IMR-90 (cell line): ENCODE data around the gene ZNHIT6. TPM values are rescaled to one million over a fixed set of nuclear protein-coding genes. Genes with fewer than 3 reads are reported as not detected.

Experiments used
- ATAC-seq: fragments of 200-7000 bp; cut with Tn5 transposase; 2 replicates; pipeline ENCODE4 v1.9.1; 2020; ENCODE audit warnings: low read depth, mild to moderate bottlenecking, moderate library complexity
- BruUV-seq: library from RNA; stranded (reverse); fragments of 400-500 nt; replicated peaks from 2 replicates; lab custom pipeline; 2021; lab: Mats Ljungman, UMichigan
- CTCF ChIA-PET: fragments of 300-600 bp; formaldehyde crosslinking; extraction: SDS; loops from one replicate; lab custom pipeline; 2021; ENCODE audit warnings: antibody characterized with exemption; lab: Yijun Ruan, JAX
- POLR2A ChIA-PET: fragments of 300-600 bp; sonication (Branson Sonifier 250); formaldehyde crosslinking; loops from one replicate; lab custom pipeline; 2022; ENCODE audit warnings: antibody characterized with exemption; ENCODE audit not compliant: unreplicated experiment; lab: Charles Lee
- DNase-seq: peaks from one replicate; pipeline ENCODE4 v3.0.0; 2013
- H2AFZ ChIP-seq: replicated peaks from 2 replicates; pipeline ENCODE3; 2013; ENCODE audit warnings: low read length, mild to moderate bottlenecking; ENCODE audit not compliant: poor library complexity
- H2AK5ac ChIP-seq: 2 replicates; pipeline ENCODE4 v1.6.1; 2013; ENCODE audit warnings: low read depth, low read length, inconsistent platforms
- H2AK9ac ChIP-seq: replicated peaks from 2 replicates; pipeline ENCODE3; 2013; ENCODE audit warnings: mild to moderate bottlenecking, low read depth, low read length, moderate library complexity; ENCODE audit not compliant: poor library complexity
- H2BK120ac ChIP-seq: 2 replicates; pipeline ENCODE4 v1.6.1; 2013; ENCODE audit warnings: low read depth, low read length, inconsistent platforms
- H2BK15ac ChIP-seq: 3 replicates; pipeline ENCODE4 v1.6.1; 2013; ENCODE audit warnings: low read depth, low read length, inconsistent platforms
- H2BK20ac ChIP-seq: 2 replicates; pipeline ENCODE4 v1.6.1; 2013; ENCODE audit warnings: low read depth, mild to moderate bottlenecking, inconsistent platforms, low read length, moderate library complexity
- H2BK5ac ChIP-seq: 2 replicates; pipeline ENCODE4 v1.6.1; 2013; ENCODE audit warnings: mild to moderate bottlenecking, low read depth, low read length, inconsistent platforms; ENCODE audit not compliant: poor library complexity, severe bottlenecking
- H3K14ac ChIP-seq: replicated peaks from 2 replicates; pipeline ENCODE4 v1.6.1; 2013; ENCODE audit warnings: low read depth, low read length, inconsistent platforms
- H3K18ac ChIP-seq: 2 replicates; pipeline ENCODE4 v1.6.1; 2013; ENCODE audit warnings: low read depth, low read length, control low read depth
- H3K23ac ChIP-seq: 2 replicates; pipeline ENCODE4 v1.6.1; 2013; ENCODE audit warnings: low read depth, low read length, inconsistent platforms
- H3K27ac ChIP-seq: 2 replicates; pipeline ENCODE4 v1.5.1; 2013; ENCODE audit warnings: mild to moderate bottlenecking, control low read depth, low read length; ENCODE audit not compliant: insufficient read depth
- H3K27me3 ChIP-seq: 2 replicates; pipeline ENCODE4 v1.6.1; 2013; ENCODE audit warnings: low read length; ENCODE audit not compliant: control insufficient read depth, insufficient read depth
- H3K36me3 ChIP-seq: 2 replicates; pipeline ENCODE4 v1.6.1; 2013; ENCODE audit warnings: low read length, mixed read lengths; ENCODE audit not compliant: control insufficient read depth, insufficient read depth
- H3K4ac ChIP-seq: 2 replicates; pipeline ENCODE4 v1.6.1; 2013; ENCODE audit warnings: low read depth, low read length, inconsistent platforms
- H3K4me1 ChIP-seq: 2 replicates; pipeline ENCODE4 v1.6.1; 2013; ENCODE audit warnings: low read length, mixed read lengths; ENCODE audit not compliant: control insufficient read depth, insufficient read depth
- H3K4me2 ChIP-seq: 2 replicates; pipeline ENCODE4 v1.6.1; 2013; ENCODE audit warnings: low read depth, mild to moderate bottlenecking, control low read depth, low read length, moderate library complexity
- H3K4me3 ChIP-seq: 2 replicates; pipeline ENCODE4 v1.5.1; 2013; ENCODE audit warnings: low read depth, mild to moderate bottlenecking, control low read depth, low read length, moderate library complexity; ENCODE audit not compliant: insufficient read depth
- H3K56ac ChIP-seq: 2 replicates; pipeline ENCODE4 v1.6.1; 2013; ENCODE audit warnings: low read length, inconsistent platforms; ENCODE audit not compliant: insufficient read depth; ENCODE audit errors: extremely low read depth
- H3K79me1 ChIP-seq, 2 experiments: 2 replicates each; pipeline ENCODE4 v1.6.1; 2013; ENCODE audit warnings: low read length in 2 of 2, inconsistent platforms in 1 of 2, low read depth in 1 of 2
- H3K9ac ChIP-seq: 2 replicates; pipeline ENCODE4 v1.6.1; 2013; ENCODE audit warnings: low read depth, low read length, control low read depth
- H3K9me1 ChIP-seq: 2 replicates; pipeline ENCODE4 v1.6.1; 2013; ENCODE audit warnings: low read length, inconsistent platforms; ENCODE audit not compliant: insufficient read depth
- H3K9me3 ChIP-seq: 2 replicates; pipeline ENCODE4 v1.6.1; 2013; ENCODE audit warnings: low read length; ENCODE audit not compliant: control insufficient read depth, insufficient read depth
- H4K20me1 ChIP-seq: 2 replicates; pipeline ENCODE4 v1.6.1; 2013; ENCODE audit warnings: low read length, inconsistent platforms; ENCODE audit not compliant: insufficient read depth
- H4K5ac ChIP-seq: 2 replicates; pipeline ENCODE4 v1.6.1; 2013; ENCODE audit warnings: mild to moderate bottlenecking, low read depth, low read length, control low read depth
- H4K8ac ChIP-seq, 2 experiments: 2 replicates each; pipeline ENCODE4 v1.6.1; 2013; ENCODE audit warnings: low read depth in 2 of 2, low read length in 2 of 2, control low read depth in 1 of 2, inconsistent platforms in 1 of 2
- H4K91ac ChIP-seq: 2 replicates; pipeline ENCODE4 v1.6.1; 2013; ENCODE audit warnings: low read depth, low read length, inconsistent platforms; ENCODE audit not compliant: insufficient read depth
- CEBPB ChIP-seq: IDR thresholded peaks from 2 replicates; pipeline ENCODE4 v1.6.1; 2012; ENCODE audit warnings: low read depth, low read length, improper control_type of control experiment
- CHD1 ChIP-seq: IDR thresholded peaks from 2 replicates; pipeline ENCODE4 v1.6.1; 2012; ENCODE audit warnings: low read depth, low read length, improper control_type of control experiment
- FOS ChIP-seq: fragments of 150-350 bp; IDR thresholded peaks from 2 replicates; pipeline ENCODE4 v1.6.1; 2016; ENCODE audit warnings: low read depth, low read length
- MAFK ChIP-seq: IDR thresholded peaks from 2 replicates; pipeline ENCODE4 v1.6.1; 2012; ENCODE audit warnings: low read depth, low read length, improper control_type of control experiment
- MAZ ChIP-seq: IDR thresholded peaks from 2 replicates; pipeline ENCODE4 v1.6.1; 2012; ENCODE audit warnings: low read depth, mild to moderate bottlenecking, low read length, improper control_type of control experiment, moderate library complexity, borderline replicate concordance
- MXI1 ChIP-seq: IDR thresholded peaks from 2 replicates; pipeline ENCODE4 v1.6.1; 2012; ENCODE audit warnings: low read depth, mild to moderate bottlenecking, low read length, moderate library complexity, borderline replicate concordance
- NFE2L2 ChIP-seq: fragments of 150-350 bp; IDR thresholded peaks from 2 replicates; pipeline ENCODE4 v1.6.1; 2016; ENCODE audit warnings: low read depth, mild to moderate bottlenecking, low read length
- POLR2A ChIP-seq: IDR thresholded peaks from 2 replicates; pipeline ENCODE4 v1.6.1; 2012; ENCODE audit warnings: mild to moderate bottlenecking, low read depth, low read length
- RAD21 ChIP-seq: IDR thresholded peaks from 2 replicates; pipeline ENCODE4 v1.6.1; 2012; ENCODE audit warnings: low read length, improper control_type of control experiment
- RCOR1 ChIP-seq: IDR thresholded peaks from 2 replicates; pipeline ENCODE4 v1.6.1; 2012; ENCODE audit warnings: mild to moderate bottlenecking, low read length, improper control_type of control experiment; ENCODE audit not compliant: insufficient replicate concordance
- SMC3 ChIP-seq: fragments of 150-350 bp; IDR thresholded peaks from 2 replicates; pipeline ENCODE4 v1.6.1; 2016; ENCODE audit warnings: low read depth, mild to moderate bottlenecking, antibody characterized with exemption, low read length, moderate library complexity
- WGBS, 2 experiments: methylation state at CpG; one replicate each; pipeline versions ENCODE4 v1.1.5 to v1.1.7; 2013; ENCODE audit warnings: missing lambda C conversion rate in 2 of 2; ENCODE audit not compliant: insufficient read length in 1 of 2; ENCODE audit errors: extremely low coverage in 2 of 2; 5-methylcytosine and 5-hydroxymethylcytosine counted together
- dilution Hi-C: fragments of 300-500 bp; cut with HindIII; formaldehyde crosslinking; loops from one replicate; pipeline ENCODE4 v1.14.3; 2018; ENCODE audit warnings: low sequenced_read_pairs; ENCODE audit not compliant: unreplicated experiment
- in situ Hi-C: fragments of 300-500 bp; cut with MboI; formaldehyde crosslinking; loops from 3 replicates; pipeline ENCODE4 v1.14.3; 2019; ENCODE audit warnings: low sequenced_read_pairs, inconsistent platforms, mixed read lengths
- intact Hi-C: fragments of 100-400 bp; cut with micrococcal nuclease; formaldehyde crosslinking; loops from 2 replicates; pipeline ENCODE4 v1.10.0; 2022
- polyA plus RNA-seq, 3 experiments: library from polyadenylated mRNA; depleted of rRNA; stranded (reverse); fragments of >200 nt; gene quantifications; 2 replicates each; pipeline ENCODE4 v1.2.3, GENCODE V29; 2012; ENCODE audit warnings: low replicate concordance in 1 of 3
- total RNA-seq: library from RNA; depleted of rRNA; stranded (reverse); fragments of >200 nt; gene quantifications from 2 replicates; pipeline ENCODE4 v1.2.3, GENCODE V29; 2012
- TF ChIP-seq, protein P1 (sequence below): fragments of 150-350 bp; IDR thresholded peaks from 2 replicates; pipeline ENCODE4 v1.6.1; 2017; ENCODE audit warnings: mild to moderate bottlenecking, antibody characterized with exemption, low read length, low read depth
- TF ChIP-seq, protein P2 (sequence below): conservative IDR thresholded peaks from 2 replicates; pipeline ENCODE4 v1.5.1; 2012; ENCODE audit warnings: mild to moderate bottlenecking, low read depth, low read length, improper control_type of control experiment

ZNHIT6 gene
- total and polyA plus RNA-seq, 2 of the 4 experiments (the other 2 are of a cell fraction) = 9.0 to 13.7 TPM

DNA sequence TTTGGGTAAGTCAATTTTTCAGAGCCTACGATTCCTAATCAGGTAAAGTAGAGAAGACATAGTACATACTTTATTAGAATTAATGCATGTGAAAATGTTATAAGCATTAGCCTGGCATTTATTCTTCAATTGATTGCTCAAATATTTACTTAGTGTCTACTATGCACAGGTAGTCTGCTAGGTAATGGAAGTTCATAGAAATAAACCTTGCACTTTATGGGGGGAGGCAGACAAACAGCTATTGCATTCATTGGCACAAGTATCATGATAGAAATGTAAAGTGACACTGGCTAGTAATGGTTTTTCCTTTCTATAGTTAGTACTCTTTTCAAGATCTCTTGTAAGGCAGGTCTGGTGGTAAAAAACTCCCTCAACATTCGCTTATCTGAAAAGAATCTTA is 44.9 kb downstream of the ZNHIT6 start:
- Histone ChIP-seq H3K23ac (no peak overlapping the region), H3K4ac (no peak overlapping the region), H3K56ac (no peak overlapping the region), H2AK9ac (no peak overlapping the region), H3K27me3 (no peaks in the 10 kb centered on the region), H3K9me1 (no peaks in the 10 kb centered on the region), H2AK5ac (no peak overlapping the region), H3K27ac (no peak overlapping the region), H2AFZ (no peak overlapping the region), H2BK5ac (no peak overlapping the region), H4K5ac (no peak overlapping the region), H3K4me1 (no peaks in the 10 kb centered on the region), H2BK20ac (no peak overlapping the region), H3K4me3 (no peak overlapping the region), H4K91ac (no peak overlapping the region), H3K36me3 (peaks cover 1% of the 10 kb centered on the region; the same call in 1 of the 2 replicates), H3K9me3 (no peaks in the 10 kb centered on the region), H3K4me2 (no peak overlapping the region), H4K20me1 (no peaks in the 10 kb centered on the region), H3K18ac (no peak overlapping the region), H3K79me1 (peaks cover 0 to 9% of the 10 kb centered on the region in 2 experiments; a peak in 1 of 4 replicates), H3K14ac (no peak overlapping the region), H3K9ac (no peak overlapping the region), H4K8ac (no peak overlapping the region), H2BK120ac (no peak overlapping the region), H2BK15ac (no peak overlapping the region)
- ChIA-PET CTCF (no interaction called here), POLR2A (no interaction called here)
- no CpG with 5 or more reads among the region's 2 CpGs for WGBS, 2 experiments
- in situ Hi-C loops = no loop called here
- no TSS peak for BruUV-seq
- intact Hi-C loops = no loop called here
- DNase-seq (no peak), ATAC-seq (no peak)
- TF ChIP-seq POLR2A (no peak), NFE2L2 (no peak), RCOR1 (no peak), CEBPB (no peak), RAD21 (no peak), MAZ (no peak), FOS (no peak), MXI1 (no peak), SMC3 (no peak), CHD1 (no peak), MAFK (no peak)
- TF ChIP-seq, protein P1, sequence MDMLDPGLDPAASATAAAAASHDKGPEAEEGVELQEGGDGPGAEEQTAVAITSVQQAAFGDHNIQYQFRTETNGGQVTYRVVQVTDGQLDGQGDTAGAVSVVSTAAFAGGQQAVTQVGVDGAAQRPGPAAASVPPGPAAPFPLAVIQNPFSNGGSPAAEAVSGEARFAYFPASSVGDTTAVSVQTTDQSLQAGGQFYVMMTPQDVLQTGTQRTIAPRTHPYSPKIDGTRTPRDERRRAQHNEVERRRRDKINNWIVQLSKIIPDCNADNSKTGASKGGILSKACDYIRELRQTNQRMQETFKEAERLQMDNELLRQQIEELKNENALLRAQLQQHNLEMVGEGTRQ = no peak
- TF ChIP-seq, protein P2, sequence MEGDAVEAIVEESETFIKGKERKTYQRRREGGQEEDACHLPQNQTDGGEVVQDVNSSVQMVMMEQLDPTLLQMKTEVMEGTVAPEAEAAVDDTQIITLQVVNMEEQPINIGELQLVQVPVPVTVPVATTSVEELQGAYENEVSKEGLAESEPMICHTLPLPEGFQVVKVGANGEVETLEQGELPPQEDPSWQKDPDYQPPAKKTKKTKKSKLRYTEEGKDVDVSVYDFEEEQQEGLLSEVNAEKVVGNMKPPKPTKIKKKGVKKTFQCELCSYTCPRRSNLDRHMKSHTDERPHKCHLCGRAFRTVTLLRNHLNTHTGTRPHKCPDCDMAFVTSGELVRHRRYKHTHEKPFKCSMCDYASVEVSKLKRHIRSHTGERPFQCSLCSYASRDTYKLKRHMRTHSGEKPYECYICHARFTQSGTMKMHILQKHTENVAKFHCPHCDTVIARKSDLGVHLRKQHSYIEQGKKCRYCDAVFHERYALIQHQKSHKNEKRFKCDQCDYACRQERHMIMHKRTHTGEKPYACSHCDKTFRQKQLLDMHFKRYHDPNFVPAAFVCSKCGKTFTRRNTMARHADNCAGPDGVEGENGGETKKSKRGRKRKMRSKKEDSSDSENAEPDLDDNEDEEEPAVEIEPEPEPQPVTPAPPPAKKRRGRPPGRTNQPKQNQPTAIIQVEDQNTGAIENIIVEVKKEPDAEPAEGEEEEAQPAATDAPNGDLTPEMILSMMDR = no peak
- dilution Hi-C loops = no loop called here
